Head of caudate nucleus (tissue), 42 donors: ENCODE data around the gene TUBGCP5.
"Not testable (repeated sequence)": the region's sequence is repeated elsewhere in the genome, so short reads cannot be mapped to it uniquely, and the experiment has no call there.

Experiments used
- DNase-seq, 42 donors: peaks; one replicate each; pipeline versions ENCODE4 v3.0.0 to v3.0.0-alpha.2; 2020 to 2021; ENCODE audit warnings: mixed read lengths in 7 of 42
- intact Hi-C: fragments of 100-400 bp; cut with DNase I; formaldehyde crosslinking; loops from one replicate; pipeline ENCODE4 v1.15.0; 2022

Gene TUBGCP5

DNA sequence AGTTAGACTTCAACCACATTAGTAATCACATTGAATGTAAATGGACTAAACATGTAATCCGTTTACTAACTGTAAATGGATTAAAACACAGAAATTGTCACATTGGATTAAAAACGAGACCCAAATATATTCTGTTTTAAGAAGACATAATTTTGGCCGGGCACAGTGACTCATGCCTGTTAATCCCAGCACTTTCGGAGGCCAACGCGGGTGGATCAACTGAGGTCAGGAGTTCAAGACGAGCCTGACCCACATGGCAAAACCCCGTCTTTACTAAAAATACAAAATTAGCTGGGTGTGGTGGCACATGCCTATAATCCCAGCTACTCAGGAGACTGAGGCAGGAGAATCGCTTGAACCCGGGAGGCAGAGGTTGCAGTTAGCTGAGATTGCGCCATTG lies 57.4 kb downstream of the TUBGCP5 start:
- peak in 3 of 42 donors; percentile 13 to 37 (median 30) for DNase-seq
- intact Hi-C loops = not testable (repeated sequence)

DNA sequence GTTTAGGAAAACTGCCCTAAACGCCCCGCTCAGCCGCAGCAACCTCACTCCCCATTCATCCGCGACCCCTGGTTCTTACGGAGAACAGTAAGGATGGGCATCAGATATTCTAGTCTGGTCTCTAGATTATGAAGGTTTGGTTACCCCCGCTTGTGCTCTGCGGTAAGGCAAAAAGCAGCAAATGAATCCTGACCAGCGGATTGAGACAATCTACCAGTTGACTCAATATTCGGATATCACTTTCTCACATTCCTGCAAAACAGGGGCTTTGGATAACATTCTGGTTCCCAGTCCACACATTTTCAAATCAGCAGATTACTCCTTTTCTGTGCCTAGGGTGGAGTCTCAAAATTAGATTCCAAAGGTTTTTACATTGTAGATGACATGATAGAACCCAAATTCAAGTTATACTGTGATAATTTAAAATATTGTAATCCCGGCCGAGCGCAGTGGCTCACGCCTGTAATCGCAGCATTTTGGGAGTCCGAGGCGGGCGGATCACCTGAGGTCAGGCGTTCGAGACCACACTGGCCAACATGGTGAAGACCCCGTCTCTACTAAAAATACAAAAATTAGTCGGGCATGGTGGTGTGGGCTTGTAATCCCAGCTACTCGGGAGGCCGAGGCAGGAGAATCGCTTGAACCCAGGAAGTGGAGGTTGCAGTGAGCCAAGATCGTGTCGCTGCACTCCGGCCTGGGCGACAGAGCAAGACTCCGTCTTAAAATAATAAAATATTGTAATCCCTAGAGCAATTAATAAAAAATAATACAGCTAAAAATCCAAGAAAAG lies 58.1 kb downstream of the TUBGCP5 start:
- intact Hi-C loops = no loop called here
- DNase-seq = peak in 3 of 42 donors; percentile 13 to 43 (median 28)

DNA sequence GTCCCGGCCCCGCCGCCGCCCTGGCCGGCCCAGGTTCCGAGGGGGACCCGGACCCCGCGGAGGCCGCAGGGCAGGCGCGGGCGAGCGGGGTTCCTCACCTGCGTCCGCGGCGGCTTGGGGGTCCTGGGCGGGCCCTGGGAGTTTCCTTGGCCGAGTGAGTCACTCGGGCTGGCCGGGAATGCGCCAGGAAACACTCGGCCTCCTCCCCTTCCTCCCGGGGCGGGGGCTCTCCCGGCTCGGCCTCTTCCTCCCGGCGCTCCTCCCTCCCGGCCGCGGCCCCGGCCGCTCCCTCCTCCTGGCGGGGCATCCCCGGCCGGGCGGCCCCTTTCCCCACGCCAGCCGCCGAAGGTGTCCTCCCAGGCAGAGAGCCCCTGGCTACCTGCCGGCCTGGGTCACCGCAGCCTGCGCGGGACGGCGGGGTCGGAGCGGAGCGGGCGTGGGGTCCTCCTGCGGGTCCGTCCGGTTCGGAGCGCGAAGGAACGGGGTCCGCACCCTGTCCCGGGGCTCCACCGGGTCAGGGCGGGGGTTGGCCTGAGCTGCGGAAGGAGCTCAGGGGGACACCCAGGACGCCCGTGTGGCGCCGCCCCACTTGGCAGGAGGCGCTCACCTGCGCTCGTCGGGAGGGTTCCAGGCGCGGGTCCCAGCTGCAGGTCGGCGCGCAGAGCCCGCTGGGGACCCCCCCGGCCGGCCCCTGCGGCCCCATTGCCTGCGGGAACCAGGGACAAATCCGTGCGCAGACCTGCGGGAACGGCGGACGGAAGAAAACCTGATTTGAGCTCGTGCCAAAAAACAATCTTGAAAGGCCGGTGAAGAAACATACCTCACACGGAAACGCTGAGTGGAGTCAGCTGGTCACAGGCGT lies 58.9 kb downstream of the TUBGCP5 start, which contains the start of gene CYFIP1:
TSS of gene CYFIP1 (minus strand) at position 180 of the 862 bp plus-strand sequence. CDS start 33,083 bp downstream, outside the sequence.
- peak in 40 of 42 donors; percentile 36 to 87 (median 65) for DNase-seq
- intact Hi-C loops = no loop called here

DNA sequence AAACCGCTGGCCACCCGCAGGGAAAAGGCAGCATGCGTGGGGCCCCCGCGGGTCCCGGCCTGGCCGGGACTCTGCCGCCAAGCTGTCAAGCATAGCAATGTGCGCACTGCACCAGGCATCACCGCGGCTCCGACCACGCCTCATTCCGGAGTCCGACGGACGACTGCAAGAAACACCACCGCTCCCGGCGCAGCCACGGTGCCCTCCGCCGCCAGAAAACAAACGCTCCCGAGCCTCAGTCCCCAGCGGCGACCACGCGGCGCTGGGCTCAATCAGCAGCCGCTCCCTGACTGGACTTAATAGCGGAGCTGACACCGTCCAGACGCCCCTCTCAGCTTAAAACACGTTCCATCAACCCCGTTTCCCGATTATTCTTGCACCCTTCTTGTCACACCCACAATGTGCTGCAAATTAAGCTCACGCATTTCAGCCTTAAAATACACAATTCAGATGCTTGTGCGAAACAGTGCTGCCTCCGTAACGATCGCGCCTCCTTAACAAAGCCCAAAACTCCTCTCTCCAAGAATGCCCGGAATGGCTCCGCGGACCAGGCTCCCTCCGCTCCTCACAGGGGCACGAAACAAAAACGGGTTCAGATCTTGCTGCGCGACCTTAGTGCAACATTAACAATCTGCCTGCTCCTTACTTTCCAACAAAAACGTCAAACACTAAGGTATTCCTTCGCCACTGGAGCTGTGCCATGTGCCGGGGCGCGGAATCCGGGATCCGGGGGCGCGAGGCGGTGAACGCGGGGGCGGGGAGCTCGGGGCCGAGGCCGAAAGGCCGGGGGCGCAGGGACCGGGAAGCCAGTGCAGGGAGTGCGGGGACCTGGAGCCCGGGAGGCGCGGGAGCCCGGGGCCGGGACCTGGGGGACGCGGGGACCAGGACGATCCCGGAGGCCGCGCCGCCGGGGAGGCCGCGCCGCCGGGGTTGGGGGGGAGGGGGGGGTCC lies 59.9 kb downstream of the TUBGCP5 start:
- DNase-seq = peak in 35 of 42 donors; percentile 27 to 68 (median 39)
- intact Hi-C loops = no loop called here

DNA sequence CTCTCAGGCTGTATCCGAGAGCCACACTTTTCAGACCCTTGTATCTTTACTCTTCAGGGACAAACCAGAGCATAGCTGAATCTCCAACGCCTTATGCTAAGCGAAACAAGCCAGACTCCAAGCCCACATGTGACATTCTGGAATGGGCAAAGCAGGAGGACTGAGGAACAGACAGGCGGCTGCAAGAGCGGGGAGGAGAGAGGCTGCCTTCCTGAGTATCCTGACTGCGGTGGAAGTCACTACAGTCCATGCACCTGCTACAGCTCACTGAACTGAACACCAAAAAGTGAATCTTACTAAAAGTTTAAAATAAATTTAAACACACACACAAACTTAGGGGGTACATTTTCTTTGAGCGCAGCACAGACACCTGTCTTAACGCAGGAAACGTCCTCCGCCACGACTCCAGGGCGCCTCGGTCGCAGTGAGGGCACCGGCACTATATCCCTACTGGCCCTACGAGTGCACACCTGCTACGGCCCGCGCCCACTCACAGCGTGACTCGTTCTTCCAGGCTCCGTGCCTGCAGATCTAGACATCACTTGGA lies 60.6 kb downstream of the TUBGCP5 start:
- intact Hi-C loops = no loop called here
- DNase-seq = peak in 6 of 42 donors; percentile 21 to 56 (median 36)

DNA sequence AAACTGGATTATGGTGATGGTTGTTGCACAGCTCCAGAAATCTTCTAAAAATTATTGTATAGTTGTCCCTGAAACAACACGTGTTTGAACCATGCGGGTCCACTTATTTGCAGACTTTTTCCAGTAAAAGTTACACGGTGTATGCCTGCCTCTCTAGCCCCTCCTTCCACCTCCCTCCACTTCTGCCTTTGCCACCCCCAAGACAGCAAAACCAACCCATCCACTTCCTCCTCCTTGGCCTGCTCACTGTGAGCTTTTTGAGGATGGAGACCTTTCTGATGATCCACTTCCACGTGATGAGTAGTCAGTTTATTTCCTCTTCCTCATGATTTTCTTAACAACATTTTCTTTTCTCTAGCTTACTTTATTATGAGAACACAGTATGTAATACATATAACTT lies 64.6 kb downstream of the TUBGCP5 start:
- DNase-seq = peak in 6 of 42 donors; percentile 24 to 48 (median 30)
- intact Hi-C loops = no loop called here

DNA sequence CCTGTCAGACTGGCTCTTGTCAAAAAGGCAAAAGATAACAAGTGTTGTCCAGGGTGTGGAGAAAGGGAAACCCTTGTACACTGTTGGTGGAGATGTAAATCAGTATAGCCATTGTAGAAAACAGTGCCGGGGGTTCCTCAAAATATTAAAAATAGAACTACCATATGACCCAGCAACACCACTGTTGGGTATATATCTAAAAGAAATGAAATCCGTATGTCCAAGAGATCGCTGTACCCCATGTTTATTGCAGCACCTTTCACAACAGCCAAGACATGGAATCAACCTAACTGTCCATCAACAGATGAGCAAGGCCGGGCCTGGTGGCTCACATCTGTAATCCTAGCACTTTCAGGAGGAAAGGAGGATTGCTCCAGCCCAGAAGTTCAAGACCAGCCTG lies 65.4 kb downstream of the TUBGCP5 start:
- intact Hi-C loops = no loop called here
- peak in 2 of 42 donors; percentile 17 to 39 for DNase-seq

DNA sequence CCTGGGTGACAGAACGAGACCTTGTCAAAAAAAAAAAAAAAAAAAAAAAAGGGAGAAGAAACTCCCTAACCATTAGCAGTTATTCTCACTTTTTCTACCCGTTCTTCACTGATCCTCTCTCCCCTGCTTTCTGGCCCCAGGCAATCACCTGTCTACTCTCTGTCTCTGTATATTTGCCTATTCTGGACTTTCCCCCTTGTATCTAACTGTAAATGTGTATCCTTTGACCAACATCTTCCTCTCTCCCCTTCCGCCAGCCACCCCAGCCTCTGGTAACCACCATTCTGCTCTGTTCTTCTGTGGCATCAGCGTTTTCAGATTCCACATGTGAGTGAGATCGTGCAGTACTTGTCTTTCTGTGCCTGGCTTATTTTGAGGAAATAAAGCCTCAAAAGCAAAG lies 66.1 kb downstream of the TUBGCP5 start:
- DNase-seq = peak in 10 of 42 donors; percentile 17 to 47 (median 34)

DNA sequence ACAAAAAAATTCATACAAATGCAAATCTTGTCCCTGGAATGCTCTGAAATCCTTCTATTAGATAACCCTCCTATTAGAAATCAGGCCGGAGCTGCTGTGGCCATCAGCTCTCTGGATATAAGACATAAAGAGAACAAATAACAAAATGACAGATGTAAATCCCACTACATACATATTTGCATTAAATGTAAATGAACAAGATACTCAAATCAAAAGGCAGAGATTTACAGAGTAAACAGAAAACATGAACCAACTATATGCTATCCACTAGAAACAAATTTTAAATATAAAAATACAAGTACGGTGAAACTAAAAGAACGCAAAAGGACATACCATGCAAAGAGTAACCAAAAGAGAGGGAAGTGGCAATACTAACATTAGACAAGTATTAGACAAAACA lies 69.9 kb downstream of the TUBGCP5 start:
- intact Hi-C loops = no loop called here
- no peak for DNase-seq

More for the DNA sequence above, 66.1 kb downstream of the TUBGCP5 start:
- intact Hi-C loops = no loop called here

DNA sequence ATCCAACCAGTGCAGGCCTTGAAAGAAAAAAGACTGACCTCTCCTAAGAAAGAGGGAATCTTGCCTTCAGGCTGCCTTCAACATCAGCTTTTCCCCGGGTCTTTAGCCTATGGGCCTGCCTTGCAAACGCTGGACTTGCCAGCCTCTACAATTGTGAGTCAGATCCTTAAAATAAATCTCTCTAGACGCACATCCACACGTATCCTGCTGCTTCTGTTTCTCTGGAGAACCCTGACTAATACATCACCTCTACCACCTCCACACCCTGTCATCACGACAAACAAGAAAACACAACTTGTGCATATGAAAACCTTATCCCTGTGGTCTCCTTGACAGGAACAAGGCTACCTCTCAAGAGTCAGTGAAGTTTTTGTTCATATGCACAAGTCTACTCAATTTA lies 71.0 kb downstream of the TUBGCP5 start:
- peak in 4 of 42 donors; percentile 4 to 19 (median 11) for DNase-seq
- intact Hi-C loops = no loop called here

DNA sequence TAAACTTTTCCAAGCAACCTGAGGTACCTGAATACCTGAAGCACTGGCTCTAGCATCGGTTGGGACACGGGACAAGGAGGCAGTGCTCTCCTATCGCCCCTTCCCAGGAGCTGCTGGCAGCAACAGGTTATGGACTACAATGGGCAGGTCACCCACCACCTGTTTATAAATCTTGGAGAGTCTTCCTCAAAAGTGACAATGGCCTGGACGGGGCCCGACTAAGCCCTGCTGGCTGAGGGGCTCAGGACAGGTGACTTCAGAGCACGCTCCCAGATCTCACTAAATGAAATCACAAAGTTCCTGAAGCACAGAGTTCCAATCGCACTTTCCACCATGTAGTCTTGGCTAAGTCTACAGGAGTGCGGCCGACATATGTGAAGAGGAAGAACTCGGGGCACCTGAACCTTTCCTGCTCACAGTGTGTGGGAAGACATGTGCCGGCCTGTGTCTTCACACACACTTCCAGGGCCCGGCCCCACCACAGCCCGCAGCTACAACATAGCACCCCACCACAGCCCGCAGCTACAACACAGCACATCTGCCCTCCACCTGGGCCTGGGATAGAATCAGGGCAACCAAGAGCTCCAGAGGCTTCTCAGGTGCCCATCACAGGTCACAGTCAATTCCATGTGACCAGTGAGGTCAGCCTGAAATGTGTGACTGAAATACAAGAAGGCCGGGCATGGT lies 72.1 kb downstream of the TUBGCP5 start:
- DNase-seq = peak in 4 of 42 donors; percentile 3 to 33 (median 12)

DNA sequence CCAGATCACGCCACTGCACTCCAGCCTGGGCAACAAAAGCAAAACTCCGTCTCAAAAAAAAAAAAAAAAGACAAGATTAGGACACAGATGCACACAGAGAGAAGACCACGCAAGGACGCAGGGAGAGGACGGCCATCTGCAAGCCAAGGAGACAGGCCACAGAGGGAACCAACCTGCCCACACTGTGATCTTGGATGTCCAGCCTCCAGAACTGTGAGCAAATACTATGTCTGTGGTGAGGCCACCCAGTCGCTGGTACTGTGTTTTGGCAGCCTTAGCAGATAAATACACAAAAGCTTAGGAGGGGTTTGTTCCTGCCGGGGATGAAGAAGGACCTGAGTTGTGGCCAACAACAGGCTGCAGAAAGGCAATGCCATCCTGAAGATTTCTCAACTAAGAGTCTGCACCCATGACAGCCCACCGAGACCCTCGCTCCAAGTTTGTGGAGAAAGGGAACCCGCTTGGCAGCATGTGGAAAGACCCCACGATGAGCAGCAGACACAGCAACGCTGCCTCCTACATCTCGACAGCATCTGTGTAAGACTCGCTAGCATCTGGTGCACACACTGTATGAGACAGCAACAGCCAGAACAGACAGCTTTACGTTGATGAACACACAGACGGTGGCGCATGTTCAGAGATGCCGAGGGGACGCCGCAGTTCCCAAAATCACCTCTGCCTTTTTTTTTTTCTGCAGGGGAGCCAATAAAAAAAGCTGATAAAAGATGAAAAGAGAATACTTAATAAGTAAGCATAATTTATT lies 72.9 kb downstream of the TUBGCP5 start:
- DNase-seq = peak in 4 of 42 donors; percentile 4 to 31 (median 16)
- intact Hi-C loops = no loop called here

More for the DNA sequence above, 72.1 kb downstream of the TUBGCP5 start:
- intact Hi-C loops = no loop called here

DNA sequence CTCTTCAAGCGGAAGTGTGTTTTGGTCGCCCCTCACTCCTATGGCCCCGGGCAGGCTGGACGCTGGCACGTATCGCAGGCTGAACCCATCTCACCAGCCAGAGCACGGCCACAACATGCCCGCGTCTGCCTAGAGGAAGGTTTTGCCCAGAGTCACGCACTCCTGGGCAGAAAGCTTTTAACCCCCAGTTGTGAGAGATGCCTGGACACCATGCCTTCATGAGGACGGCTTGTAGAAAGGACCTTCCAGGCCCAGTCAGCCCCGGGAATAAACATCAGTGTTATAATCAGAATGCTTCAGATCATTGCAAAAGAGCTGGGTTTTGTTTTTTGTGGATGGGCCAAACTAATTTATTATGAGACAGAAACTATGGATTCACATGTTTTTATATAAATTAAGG lies 75.7 kb downstream of the TUBGCP5 start:
- DNase-seq = peak in 4 of 42 donors; percentile 7 to 34 (median 22)
- intact Hi-C loops = no loop called here

DNA sequence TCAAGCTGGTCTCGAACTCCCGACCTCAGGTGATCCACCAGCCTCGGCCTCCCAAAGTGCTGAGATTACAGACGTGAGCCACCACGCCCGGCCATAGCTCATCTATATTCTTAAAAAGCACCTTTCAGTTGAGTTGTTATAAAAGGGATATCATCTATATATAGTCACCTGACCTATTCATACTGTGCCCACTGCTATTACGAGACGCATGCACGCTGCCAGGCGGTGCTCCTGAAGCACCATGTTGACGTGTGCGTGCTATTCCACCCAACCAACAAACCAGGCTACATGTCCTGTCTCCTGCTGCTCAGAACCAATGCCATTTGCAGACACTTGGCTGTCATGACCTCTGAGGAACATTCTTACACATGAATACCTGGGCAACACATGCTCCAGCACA lies 76.8 kb downstream of the TUBGCP5 start:
- intact Hi-C loops = no loop called here

DNA sequence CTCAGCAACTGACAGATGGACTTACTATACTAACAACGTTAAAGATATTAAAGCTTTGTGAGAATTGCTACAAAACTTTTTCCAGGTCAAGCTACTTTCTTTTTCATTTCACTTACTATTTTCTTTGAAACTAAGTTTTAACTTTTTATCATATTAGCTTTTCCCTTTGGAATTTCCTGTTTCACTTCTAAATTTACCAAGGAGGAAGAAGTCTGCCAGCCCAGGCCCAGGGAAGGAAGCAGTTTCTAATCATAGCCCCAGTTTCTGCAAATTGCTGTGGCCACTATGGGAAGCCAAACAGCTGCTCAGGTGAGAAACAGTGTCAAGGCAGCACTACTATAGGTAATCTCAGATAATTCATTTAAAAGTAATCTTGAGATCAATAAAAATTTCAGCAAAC lies 77.6 kb downstream of the TUBGCP5 start:
- intact Hi-C loops = no loop called here
- DNase-seq = peak in 4 of 42 donors; percentile 5 to 31 (median 16)

More for the DNA sequence above, 76.8 kb downstream of the TUBGCP5 start:
- peak in 2 of 42 donors; percentile 4 to 5 for DNase-seq

DNA sequence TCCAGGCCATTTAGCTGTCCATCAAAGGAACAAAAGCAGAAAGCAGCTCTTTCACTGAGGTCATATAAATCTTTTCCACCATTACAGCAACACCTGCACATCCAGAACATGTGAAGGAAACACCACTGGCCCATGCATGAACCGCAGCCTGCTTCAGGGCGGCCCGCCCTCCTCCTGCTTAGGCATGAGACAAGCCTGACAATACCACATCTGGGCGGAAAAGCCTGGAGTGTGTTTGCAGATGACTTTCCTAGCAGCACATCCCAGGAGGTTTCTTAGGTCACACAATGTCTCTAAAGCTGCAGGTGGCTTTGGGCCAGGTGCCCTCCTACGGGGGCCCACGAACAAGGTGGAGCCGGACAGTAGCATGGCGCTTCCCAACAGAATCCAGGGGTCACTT lies 78.8 kb downstream of the TUBGCP5 start:
- intact Hi-C loops = no loop called here
- DNase-seq = peak in 6 of 42 donors; percentile 1 to 26 (median 13)

DNA sequence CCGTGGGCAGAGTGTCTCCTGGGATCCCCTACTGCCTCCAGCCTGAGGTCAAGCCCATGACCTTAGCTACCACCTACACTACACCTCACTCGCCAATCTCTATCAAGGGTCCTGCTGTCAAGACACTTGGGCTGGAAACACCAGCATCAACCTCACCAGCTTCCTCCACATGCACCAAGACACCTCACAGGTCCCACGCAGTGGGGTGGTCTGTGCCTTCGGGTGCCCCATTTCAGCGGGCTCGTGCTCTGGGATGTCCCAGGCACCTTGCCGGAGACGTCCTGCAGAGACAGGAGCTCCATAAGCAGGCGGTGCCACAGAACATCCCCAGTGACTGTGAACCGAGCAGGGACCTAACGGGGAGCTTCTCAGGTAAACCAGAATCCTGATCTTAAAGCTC lies 79.2 kb downstream of the TUBGCP5 start:
- DNase-seq = peak in 5 of 42 donors; percentile 4 to 20 (median 8)
- intact Hi-C loops = no loop called here
